ENCODE measurements around the gene BMP8B.
"Not testable (repeated sequence)": the region's sequence is repeated elsewhere in the genome, so short reads cannot be mapped to it uniquely, and the experiment has no call there.

BMP8B gene

GRCh38 chr1:39822146-39822545 is 33.5 kb upstream of the BMP8B start:
- Mint-ChIP-seq H3K27ac (no peak overlapping the region), H3K36me3 (no peaks in the 10 kb centered on the region), H3K27me3 (no peaks in the 10 kb centered on the region), H3K4me1 (peaks cover 36% of the 10 kb centered on the region), H3K4me3 (no peak overlapping the region), H3K9me3 (no peaks in the 10 kb centered on the region)
- no peak for ATAC-seq

DNA sequence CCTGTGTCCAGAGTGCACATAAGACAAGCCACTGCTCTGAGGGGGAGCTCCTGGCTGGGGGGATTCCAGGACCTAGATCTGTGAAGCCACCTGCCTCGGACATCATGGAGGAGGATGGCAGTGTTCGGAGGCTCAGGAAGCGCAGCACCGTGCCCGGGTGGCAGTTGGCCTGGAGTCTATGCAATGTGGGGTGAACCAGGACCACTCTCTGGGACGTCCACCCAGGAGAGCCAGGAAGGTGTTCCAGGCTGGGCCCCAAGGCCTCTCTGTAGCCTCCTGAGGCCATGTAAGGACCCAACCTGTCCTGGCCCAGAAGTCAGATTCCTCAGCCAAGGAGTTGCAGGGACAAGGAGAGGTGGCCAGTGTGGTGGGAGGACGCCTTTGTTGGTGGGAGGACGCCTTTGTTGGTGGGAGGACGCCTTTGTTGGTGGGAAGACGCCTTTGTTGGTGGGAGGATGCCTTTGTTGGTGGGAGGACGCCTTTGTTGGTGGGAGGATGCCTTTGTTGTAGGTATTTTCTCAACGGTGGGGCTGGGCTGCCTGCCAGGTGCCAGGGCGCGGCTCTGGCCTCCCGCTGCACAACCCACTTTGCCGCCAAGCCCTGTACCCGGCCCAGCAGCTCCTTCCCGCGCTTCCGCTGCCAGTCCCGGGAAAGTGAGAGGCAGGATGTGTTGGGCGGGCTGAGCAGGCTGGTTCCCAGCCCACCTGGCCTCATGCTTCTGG is 30.6 kb upstream of the BMP8B start:
- Mint-ChIP-seq H3K27me3 (no peaks in the 10 kb centered on the region), H3K4me1 (peaks cover 23% of the 10 kb centered on the region), H3K36me3 (no peaks in the 10 kb centered on the region), H3K27ac (no peak overlapping the region), H3K9me3 (no peaks in the 10 kb centered on the region), H3K4me3 (no peak overlapping the region)
- no peak for ATAC-seq

GRCh38 chr1:39818482-39818881 is 29.8 kb upstream of the BMP8B start:
- no peaks in the 10 kb centered on the region for H3K9me3 Mint-ChIP-seq
- H3K36me3 Mint-ChIP-seq: no peaks in the 10 kb centered on the region
- H3K4me1 Mint-ChIP-seq: peaks cover 19% of the 10 kb centered on the region
- H3K27me3 Mint-ChIP-seq: no peaks in the 10 kb centered on the region
- H3K27ac Mint-ChIP-seq: no peak overlapping the region
- no peak for ATAC-seq
- no peak overlapping the region for H3K4me3 Mint-ChIP-seq

DNA sequence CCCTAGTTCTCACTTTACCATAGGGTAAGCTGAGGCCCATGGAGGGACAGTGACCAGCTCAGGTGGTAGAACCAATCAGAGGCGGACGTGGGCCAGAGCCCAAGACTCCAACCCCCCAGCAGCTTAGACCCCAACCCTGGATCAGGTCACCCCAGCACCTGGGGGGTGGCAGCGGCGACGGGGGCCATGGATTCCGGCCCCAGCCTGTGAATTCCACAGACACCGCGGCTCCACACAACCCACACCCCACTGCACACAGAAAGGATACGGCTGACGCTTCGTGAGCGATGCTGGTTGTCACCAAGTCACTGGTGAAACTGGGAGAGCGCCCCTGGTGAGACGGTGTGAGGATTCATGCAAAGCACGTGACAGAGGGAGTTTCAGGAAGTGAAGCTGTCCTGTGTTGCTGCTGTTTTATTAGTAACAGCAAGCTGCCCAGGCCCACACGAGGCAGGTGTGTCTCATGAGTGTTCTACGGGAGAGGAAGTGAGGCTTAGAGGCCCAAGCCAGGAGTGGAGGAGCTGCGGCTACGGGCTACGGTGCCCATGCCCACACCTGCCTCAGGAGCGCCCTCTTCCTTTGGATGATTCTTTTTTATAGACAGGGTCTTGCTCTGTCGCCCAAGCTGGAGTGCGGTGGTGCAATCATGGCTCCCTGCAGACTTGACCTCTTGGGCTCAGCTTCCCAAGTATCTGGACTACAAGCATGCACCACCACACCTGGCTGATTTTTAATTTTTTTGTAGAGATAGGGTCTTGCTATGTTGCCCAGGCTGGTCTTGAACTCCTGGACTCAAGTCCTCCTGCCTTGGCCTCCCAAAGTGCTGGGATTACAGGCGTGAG is 28.6 kb upstream of the BMP8B start:
- H3K27ac Mint-ChIP-seq: peak overlapping the region; percentile 64
- H3K9me3 Mint-ChIP-seq, H3K36me3 Mint-ChIP-seq, H3K27me3 Mint-ChIP-seq: not testable (repeated sequence)
- peak overlapping the region; percentile 69 for H3K4me3 Mint-ChIP-seq
- peaks cover 19% of the 10 kb centered on the region for H3K4me1 Mint-ChIP-seq
- ATAC-seq: peak; percentile 97

DNA sequence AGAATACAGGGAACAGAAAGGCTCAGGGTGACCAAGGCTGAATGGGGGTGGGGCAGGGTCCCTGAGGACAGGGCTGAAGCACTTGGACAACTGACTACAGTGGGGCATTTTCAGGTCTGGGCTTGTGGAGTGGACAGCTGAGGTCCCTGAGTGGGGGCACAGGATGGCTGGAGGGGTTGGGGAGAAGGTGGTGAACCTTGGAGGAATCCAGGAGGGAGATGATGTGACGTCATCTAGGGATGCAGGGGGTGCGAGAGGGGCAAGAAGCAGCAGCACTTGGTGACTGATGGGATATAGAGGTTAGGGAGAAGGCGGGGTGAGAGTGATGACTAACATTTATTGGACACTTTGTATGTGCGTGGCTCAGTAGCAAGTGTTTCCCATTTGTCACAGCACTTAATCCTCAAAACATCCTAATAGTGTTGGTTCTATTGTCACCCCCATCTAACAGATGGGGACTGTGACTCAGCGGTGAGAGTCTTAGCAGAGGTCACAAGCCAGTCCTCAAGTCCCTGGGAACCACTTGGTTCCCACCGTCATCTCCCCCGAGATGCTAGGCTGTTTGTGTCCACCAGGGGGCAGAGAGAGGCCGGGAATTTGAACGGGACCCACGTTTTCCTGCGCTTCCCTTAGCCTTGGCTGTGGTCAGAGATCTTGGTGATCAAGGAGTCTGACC is 27.9 kb upstream of the BMP8B start:
- Mint-ChIP-seq H3K4me1 (peaks cover 19% of the 10 kb centered on the region), H3K27ac (peak overlapping the region; percentile 64), H3K27me3 (no peaks in the 10 kb centered on the region), H3K9me3 (no peaks in the 10 kb centered on the region), H3K4me3 (peak overlapping the region; percentile 69), H3K36me3 (no peaks in the 10 kb centered on the region)
- ATAC-seq: peak; percentile 63

DNA sequence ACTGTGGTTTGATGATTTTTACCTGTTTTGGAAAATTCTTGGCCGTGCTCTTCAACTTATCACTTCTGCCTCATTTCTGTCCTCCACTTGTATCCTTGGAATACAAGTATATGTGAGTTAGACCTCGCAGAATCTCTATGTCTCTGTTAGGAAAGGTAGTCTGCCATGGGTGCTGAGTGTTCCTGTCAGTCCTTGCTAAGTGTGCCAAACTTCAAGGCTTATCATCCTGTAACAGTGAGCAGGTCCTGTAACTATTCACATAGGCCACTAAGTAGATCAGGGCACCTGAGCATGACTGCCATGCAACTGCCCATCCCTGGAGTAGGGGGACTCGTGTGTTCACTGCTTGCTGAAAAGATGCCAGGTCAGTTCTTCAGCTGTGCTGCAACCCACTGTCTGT is 24.2 kb upstream of the BMP8B start:
- no peak overlapping the region for H3K4me3 Mint-ChIP-seq
- peaks cover 19% of the 10 kb centered on the region for H3K4me1 Mint-ChIP-seq
- H3K9me3 Mint-ChIP-seq: no peaks in the 10 kb centered on the region
- no peaks in the 10 kb centered on the region for H3K27me3 Mint-ChIP-seq
- peaks cover 9% of the 10 kb centered on the region for H3K36me3 Mint-ChIP-seq
- ATAC-seq: no peak
- H3K27ac Mint-ChIP-seq: no peak overlapping the region

DNA sequence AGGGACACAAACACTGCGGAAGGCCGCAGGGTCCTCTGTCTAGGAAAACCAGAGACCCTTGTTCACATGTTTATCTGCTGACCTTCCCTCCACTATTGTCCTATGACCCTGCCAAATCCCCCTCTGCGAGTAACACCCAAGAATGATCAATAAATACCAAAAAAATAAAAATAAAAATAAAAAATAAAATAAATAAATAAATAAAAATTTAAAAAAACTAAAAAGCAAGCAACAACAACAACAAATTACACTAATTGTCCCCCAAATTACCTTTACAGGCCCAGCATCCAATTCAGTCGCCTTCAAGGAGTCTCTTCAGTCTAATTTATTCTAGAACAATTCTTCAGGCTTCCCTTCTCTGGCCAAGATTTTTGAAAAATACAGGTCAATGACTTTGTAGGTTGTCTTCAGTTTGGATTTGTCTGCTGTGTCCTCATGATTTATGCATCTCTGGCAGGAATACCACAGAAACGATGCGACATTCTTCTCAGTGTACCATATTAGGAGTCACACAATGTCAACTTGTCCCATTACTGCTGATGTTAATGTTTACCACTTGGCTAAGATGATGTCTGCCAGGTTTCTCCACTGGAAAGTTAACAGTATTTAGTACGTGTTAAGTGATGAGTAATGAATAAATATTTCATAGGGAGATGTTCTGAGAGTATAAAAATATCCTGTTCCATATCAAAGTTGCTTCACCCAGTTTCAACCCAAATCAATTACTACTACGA is 20.3 kb upstream of the BMP8B start:
- H3K4me3 Mint-ChIP-seq: no peak overlapping the region

DNA sequence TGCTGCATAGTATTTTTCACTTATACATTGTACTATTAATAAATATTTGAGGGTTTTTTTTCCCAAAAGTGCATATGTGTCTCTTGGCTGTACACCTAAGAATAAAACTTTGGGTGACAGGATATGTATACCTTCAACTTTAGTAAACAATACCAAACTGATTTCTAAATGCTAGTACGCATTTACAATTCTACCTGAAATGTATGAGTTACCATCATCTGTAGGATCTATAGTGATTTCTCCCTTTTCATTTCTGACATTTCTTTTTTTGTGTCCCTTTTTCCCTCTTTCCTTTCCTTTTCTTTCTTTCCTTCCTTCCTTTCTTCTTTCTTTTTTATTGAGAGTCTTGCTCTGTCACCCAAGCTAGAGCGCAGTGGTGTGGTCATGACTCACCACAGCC is 16.7 kb upstream of the BMP8B start:
- ATAC-seq: no peak
- Mint-ChIP-seq H3K4me3 (no peak overlapping the region), H3K27ac (no peak overlapping the region), H3K36me3 (peaks cover 32% of the 10 kb centered on the region), H3K27me3 (no peaks in the 10 kb centered on the region), H3K9me3 (peaks cover 7% of the 10 kb centered on the region), H3K4me1 (no peaks in the 10 kb centered on the region)

More for the DNA sequence above, 20.3 kb upstream of the BMP8B start:
- Mint-ChIP-seq H3K27ac (no peak overlapping the region), H3K9me3 (peaks cover 7% of the 10 kb centered on the region), H3K36me3 (peaks cover 32% of the 10 kb centered on the region), H3K27me3 (no peaks in the 10 kb centered on the region), H3K4me1 (no peaks in the 10 kb centered on the region)
- ATAC-seq: no peak

DNA sequence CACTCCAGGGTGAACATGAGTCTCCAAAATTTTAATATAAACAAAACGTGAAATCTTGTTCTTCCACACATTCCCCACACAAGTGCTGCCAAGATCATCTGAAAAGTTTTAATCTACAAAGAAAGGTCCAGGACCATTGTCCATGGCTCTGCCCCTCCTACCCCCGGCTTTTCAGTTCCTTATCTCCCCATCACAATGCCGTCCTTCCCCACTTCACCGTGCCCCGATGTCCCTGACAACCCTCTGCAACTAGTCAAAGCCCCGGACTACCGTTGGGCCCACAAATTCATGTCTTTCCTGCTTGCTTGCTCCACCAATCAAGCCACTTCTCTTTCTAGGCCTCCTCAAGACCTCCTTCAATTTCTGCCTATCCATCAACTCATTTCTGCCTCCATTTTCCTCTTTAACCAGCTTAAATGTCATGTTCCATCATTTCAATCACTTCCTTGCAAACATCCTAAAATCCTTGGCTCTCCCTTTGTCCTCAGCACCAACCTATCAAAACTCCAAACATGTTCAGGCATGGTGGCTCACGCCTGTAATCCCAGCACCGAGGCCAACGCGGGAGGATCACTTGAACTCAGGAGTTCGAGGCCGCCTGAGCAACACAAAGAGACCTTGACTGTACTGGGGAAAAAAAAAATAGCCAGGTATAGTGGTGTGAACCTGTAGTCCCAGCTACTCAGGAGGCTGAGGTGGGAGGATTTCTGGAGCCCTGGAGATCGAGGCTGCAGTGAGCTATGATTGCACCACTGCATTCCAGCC is 14.0 kb upstream of the BMP8B start:
- Mint-ChIP-seq H3K36me3 (peaks cover 20% of the 10 kb centered on the region), H3K4me3 (no peak overlapping the region), H3K27ac (no peak overlapping the region), H3K9me3 (peaks cover 7% of the 10 kb centered on the region), H3K4me1 (peaks cover 18% of the 10 kb centered on the region), H3K27me3 (no peaks in the 10 kb centered on the region)
- ATAC-seq: no peak

DNA sequence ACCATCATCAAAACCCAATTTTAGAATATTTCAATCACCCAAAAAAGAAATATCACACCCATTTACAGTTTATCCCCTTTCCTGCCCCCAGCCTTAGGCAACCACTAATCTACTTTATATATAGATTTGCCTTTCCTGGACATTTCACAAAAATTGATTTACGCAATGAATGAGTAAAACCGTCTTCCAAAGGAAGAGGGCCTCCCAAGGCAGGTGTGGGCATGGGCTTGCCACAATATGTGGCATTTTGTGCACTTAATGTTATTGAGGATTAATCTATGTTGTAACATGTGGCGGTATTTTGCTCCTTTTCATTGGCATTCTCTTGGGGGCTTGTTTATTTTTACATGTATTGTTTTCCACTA is 11.8 kb upstream of the BMP8B start:
- peak overlapping the region; percentile 96 for H3K27ac Mint-ChIP-seq
- ATAC-seq: no peak
- peaks cover 4% of the 10 kb centered on the region for H3K9me3 Mint-ChIP-seq
- no peaks in the 10 kb centered on the region for H3K27me3 Mint-ChIP-seq
- H3K4me1 Mint-ChIP-seq: peaks cover 18% of the 10 kb centered on the region
- no peak overlapping the region for H3K4me3 Mint-ChIP-seq
- peaks cover 9% of the 10 kb centered on the region for H3K36me3 Mint-ChIP-seq

- peak overlapping the region; percentile 80 for H3K4me3 Mint-ChIP-seq
- H3K27ac Mint-ChIP-seq: peak overlapping the region; percentile 96
- H3K27me3 Mint-ChIP-seq: no peaks in the 10 kb centered on the region
- H3K36me3 Mint-ChIP-seq: peaks cover 4% of the 10 kb centered on the region
- ATAC-seq: peak; percentile 80
- H3K4me1 Mint-ChIP-seq: peaks cover 18% of the 10 kb centered on the region
- peaks cover 2% of the 10 kb centered on the region for H3K9me3 Mint-ChIP-seq
These were observed 11.3 kb upstream of the BMP8B start for GRCh38 chr1:39799770-39800470.

GRCh38 chr1:39798859-39799769 is 10.4 kb upstream of the BMP8B start:
- H3K36me3 Mint-ChIP-seq, H3K9me3 Mint-ChIP-seq, H3K27me3 Mint-ChIP-seq: not testable (repeated sequence)
- Mint-ChIP-seq H3K4me1 (peaks cover 18% of the 10 kb centered on the region), H3K27ac (peak overlapping the region; percentile 96), H3K4me3 (peak overlapping the region; percentile 80)
- ATAC-seq: peak; percentile 98

- no peaks in the 10 kb centered on the region for H3K27me3 Mint-ChIP-seq
- H3K4me1 Mint-ChIP-seq: peaks cover 44% of the 10 kb centered on the region
- H3K36me3 Mint-ChIP-seq: peaks cover 18% of the 10 kb centered on the region
These were observed 7.0 kb upstream of the BMP8B start for GRCh38 chr1:39795651-39796050.

More at GRCh38 chr1:39795651-39796050, 7.0 kb upstream of the BMP8B start:
- no peak for ATAC-seq
- no peak overlapping the region for H3K27ac Mint-ChIP-seq
- H3K4me3 Mint-ChIP-seq: no peak overlapping the region
- no peaks in the 10 kb centered on the region for H3K9me3 Mint-ChIP-seq

Data from stimulated activated memory B cell treated with anti-CD40 and anti-IgM and Interleukin-4, amounts not matched to agents 10 μg/mL and 1 μg/mL and 100 μg/mL, for 72 hours (primary cell).